GM21737 (cell line): ENCODE measurements around the gene RBFOX2.

Experiments used
- ATAC-seq: cut with Tn5 transposase; IDR thresholded peaks from one replicate; pipeline ENCODE4 v1.9.1; 2021; ENCODE audit warnings: mild to moderate bottlenecking, moderate library complexity; ENCODE audit not compliant: unreplicated experiment

Gene RBFOX2

DNA sequence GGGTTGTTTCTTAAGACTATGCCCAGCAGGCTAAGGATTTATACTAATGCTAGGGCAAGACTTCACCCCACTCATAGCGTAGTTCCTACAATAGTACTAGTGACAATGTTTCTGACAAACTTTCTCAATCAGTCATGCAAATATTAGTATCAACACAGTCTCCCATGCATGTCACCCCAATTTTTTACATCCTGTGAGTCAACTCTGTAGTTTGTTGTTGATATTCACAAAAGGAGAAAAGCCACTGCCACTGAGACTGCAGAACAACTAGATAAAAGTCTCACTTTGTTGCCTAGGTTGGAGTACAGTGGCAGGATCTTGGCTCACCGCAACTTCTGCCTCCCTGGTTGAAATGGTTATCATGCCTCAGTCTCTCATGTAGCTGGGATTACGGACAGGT, 155.2 kb downstream of the RBFOX2 start:
- ATAC-seq = no peak

DNA sequence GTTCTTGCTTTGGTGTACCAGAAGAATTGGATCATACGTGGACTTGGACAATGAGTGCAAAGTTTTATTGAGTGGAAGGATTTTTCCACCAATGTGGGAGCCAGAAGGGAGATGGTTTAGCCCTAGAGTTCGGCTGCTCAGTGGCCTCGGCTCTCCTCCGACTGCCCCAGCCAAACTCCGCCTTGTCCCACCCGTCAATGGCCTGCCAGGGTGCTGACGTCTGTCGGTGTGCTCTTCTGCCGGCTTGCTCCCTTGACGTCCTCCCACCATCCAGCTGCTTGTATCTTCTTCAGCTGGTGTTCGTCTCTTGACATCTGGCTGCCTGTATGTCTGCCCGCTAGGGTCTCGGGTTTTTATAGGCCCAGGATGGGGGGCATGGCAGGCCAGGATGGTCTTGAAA, 156.2 kb downstream of the RBFOX2 start:
- ATAC-seq = no peak

DNA sequence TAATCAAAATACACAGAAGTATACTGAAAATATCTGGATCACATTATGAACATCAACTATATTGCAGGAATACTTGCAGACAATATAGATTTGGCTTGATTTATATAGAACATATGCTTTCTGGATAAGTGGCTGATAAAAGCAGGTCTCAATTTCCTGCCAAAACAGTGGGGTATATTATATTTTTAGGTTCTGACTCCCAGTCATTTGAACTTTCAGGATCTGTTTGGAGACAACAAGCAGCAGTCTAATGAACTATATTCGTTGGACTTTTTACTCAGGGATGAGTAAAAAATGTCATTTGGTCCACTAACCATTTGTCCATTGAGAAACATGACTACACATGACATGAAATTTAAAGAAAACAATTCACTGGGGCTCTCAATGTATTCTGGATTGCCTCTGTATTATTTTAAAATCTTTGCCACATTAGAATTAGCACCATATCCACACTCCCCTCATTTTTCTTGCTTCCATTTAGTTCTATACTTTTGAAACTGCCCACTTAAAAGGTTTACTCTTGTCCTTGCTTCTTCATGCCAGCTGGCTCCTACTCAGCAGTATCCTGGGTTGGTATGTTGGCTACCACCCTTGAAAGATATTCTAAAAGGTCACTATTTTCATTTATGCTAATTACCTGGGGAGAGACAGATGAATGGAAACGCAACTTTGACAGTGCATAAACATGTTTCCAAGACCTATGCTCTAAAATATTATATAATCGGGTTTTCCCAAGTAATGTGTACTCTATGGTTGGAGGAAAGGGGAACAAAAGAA, 157.9 kb downstream of the RBFOX2 start:
- no peak for ATAC-seq

DNA sequence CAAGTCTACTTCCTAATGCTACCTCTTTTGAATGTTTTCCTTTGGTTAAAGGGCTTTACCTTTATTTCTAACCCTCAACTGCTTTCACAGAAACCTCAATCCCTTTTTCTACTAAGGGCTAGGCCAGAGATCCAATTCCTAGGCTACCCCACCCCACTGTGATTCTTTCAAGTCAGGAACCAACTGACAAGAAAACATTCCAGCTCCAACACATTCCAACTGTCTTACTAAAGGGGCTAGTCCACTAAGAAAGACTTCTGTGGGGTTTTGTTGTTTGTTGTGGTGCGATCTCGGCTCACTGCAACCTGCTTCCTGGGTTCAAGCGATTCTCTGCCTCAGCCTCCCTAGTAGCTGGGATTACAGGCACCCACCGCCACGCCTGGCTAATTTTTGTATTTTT, 159.7 kb downstream of the RBFOX2 start:
- ATAC-seq = no peak

DNA sequence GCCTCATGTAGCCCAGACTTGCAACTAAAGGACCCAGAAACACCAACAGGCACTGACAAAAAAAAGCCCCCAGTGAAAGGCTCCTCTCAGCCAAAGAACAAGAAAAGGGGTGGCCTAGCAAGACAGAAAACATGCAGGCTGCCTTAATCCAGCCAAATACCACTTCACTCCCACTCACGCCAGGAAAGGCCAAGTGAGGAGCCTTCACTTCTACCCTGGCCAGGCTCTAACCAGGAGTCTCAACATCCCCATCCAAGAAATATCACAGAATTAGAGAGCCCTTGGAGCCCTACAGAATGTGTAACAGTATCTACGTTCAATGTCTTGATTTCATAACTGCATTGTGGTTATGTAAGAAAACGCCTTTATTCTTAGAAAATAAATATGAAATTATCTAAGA, 162.0 kb downstream of the RBFOX2 start:
- no peak for ATAC-seq

DNA sequence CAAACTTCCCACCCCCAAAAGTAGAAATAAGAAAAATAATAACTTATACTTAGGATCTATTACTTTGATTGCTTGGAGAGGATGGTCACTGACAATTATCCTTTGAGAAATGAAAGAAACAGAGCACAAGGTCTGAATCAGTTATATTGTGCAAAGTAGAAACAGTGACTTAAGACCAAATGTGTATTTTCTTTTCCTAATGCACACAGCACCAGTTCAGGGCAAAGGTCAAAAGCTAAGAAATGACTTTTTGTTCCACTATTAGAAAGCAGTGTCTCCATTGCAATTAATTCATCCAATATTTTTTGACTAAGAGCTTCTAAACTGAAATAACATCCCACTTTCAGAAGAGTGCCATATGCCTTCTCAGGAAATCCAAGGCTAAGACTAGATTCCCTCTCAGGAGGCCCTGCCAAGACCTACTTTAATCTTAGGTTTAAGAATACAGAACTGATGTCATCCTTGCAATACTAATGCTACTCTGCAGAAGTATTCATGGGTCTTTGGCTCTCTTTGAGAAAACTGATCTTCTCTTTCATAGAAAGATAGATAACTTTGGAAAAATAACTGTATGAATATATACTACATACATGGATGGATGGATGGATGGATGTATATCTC, 164.0 kb downstream of the RBFOX2 start:
- ATAC-seq = no peak

DNA sequence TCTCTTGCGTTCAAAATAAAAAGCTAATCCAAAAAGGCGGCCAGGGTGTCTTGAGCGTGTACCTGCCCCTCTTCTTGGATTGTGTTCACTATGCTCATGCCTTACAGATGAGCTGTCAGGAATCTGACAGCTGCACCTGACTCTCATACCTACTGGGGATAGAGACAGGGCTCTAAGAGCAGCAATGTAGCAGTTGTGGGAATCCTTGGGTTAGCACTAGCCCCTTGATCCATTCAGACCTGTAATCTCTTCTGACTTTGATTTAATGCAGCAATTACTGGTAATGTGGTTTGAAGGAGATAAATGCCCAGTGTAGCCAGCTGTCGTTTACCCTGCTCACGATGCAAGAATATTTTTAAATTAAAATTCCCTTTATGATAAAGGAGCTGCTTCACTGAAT, 165.2 kb downstream of the RBFOX2 start:
- ATAC-seq = no peak

DNA sequence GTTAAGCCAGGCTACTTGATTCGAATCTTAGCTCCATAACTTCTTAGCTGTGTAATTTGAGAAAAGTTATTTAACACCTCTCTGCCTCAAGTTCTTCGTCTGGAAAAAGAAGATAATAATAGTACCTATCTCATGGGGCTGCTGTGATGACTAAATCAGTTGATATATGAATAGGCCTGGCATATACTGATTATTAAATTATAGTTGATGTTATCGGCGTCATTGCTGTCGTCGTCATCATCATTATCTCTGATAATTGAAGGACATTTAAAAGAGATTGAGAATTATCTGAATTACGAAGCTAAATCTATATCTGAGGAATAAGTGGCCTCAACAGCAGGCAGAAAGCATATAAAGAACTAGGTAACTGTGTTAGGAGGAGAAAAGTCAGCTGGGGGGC, 165.9 kb downstream of the RBFOX2 start:
- ATAC-seq = no peak

DNA sequence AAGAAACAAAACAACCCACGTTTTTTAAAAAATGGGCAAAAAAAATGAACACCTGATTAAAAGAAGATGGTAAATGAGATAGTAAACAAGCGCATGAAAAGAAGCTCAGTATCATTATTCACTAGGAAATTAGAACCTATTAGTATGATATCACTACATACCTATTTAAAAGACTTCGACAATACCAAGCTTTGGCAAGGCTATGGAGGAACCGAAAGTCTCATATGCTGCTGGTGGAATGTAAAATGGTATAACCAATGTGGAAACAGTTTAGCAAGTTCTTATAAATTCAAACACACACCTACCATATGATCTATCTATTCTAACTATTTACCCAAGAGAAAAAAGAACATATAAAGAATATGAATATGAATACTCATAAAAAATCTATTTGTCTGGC, 167.2 kb downstream of the RBFOX2 start:
- no peak for ATAC-seq

DNA sequence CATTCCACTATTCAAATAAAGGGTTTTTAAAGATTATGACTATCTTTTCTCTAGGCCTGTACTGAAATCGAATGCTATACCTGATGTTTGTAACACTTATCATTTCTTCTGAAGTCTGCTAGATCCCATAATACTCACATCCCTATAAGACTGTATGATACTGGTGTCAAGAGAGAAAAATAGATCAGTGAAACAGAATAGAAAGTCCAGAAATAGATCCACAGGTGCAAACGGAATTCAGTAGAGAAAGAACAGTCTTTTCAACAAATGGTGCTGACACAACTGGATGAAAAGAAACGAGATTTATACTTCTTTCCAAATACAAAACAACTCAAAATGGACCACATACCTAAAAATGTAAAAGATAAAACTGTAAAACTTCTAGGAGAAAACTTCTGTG, 167.8 kb downstream of the RBFOX2 start:
- ATAC-seq = no peak

DNA sequence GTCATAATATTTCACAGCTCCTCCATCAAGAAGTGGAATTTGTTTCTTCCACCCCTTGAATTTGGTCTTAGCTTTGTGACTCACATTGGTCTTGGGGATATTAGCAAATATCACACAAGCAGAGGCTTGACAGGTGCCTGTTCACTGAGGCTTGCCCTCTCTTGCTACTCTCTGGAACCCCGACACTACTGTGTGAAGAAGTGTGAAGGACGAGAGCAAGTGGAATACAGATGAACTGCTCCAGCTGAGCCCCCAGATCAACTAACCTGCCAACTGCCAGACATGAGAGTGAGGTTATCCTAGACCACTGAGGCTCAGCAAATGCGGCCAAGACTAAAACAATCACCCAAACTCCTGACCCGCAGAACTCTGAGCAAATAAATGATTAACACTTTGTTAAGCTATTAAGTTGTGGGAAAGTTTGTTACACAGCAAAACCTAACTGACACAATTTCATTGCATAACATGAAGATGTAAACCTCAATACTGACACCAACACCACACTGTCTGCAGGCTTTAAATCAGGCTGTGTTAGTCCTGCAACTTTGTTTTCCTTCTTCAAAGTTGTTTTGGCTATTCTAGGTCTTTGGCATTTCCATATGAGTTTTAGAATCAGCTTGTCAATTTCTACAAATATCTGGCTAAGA, 168.4 kb downstream of the RBFOX2 start:
- ATAC-seq = no peak

DNA sequence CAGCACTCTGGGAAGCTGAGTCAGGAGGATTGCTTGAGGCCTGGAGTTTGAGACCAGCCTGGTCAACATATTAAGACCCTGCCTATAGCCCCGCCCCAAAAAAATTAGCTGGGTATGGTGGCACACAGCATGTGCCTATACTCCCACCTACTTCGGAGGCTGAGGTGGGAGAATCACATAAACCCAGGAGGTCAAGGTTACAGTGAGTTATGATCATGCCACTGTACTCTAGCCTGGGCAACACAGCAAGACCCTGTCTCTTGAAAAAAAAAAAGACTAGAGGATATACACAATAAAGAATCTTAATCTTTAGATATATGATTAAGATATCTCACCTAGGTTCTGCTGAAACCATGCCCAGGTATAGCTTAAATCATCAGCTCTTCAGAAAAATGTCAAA, 174.3 kb downstream of the RBFOX2 start:
- no peak for ATAC-seq

DNA sequence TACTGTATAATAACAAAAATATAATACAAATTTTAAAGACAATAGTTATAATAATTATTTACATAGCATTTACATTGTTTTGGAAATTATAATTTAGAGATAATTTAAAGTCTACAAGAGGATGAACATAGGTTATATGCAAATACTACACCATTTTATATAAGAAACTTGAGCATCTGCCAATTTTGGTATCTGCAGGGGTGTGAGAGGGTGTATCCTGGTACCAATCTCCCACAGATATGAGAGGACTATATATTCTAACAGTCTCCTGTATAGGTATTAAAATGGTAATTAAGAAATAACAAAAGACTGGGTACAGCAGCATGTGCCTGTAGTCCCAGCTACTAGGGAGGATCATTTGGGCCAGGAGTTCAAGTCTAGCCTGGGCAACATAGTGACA, 176.5 kb downstream of the RBFOX2 start:
- ATAC-seq = no peak

DNA sequence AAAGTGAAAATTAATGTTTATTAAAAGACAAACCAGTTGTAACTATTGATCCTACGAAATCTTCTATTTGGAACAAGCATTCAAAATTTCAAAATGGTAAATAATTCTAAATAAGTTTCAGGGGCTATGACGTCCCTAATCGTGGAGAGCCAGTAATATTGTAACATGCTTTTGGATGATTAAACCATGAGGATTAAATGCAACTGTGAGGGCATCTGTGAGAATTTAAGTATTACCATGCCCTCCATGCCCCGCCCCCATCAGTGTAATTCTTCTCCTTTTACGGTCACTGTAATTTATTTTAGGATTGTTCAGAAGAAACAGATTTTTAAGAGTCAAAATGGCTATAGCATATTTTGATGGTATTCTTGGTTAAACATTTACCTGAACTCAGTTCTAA, 177.8 kb downstream of the RBFOX2 start:
- no peak for ATAC-seq

DNA sequence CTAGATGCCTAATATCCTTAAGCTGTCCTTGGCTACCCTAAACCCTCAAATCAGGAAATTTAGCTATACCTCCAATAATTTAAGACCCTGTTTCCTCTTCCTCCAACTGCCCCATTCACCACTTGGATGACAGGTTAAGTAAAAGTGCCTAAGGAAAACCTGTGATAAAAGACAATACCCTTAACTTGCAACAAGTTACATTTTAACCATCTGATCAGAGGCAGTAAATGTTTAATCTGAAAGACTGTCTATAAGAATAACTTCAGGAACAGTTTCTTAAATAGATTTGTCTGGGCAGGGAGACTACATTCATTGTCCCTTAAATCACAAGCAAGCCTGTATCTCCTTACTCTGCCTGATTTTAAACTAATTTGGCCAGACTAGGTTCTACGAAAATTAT, 181.8 kb downstream of the RBFOX2 start:
- ATAC-seq = no peak

DNA sequence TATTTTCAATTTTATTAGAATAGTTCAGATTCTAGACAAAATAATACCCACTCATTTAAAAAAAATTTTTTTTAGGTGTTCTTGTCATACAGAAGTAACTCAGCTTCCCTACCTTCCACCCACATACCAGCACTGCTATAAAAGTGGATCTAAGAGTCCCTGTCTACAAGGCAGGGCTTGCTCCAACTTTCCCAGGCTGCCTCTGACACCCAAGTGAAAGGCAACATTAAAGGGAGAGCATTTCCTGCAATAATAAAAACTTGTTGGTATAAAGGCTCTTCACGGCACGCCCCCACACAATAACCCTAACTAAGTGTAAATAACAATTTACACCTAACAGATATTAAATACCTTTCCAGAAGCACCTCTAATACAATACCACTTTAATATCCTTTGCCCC, 183.7 kb downstream of the RBFOX2 start:
- no peak for ATAC-seq

DNA sequence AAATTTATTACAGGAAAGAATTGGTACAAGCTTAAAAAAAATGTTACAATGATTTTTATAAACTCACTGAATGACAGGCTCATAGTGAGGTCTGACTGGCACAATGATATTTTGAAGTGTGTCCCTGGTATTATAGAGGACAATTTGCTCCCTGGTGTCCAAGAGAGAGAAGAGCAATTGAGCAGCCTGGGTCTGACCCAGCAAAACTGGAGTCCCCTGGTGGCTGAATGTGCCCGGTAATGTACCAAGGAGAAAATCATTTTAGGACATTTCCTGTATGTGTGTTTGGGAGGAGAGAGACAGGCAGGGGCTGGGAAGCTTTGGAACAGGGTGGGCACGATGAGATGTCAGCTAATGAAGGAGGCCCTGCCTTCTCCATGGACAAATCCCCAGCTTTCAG, 185.7 kb downstream of the RBFOX2 start:
- no peak for ATAC-seq

DNA sequence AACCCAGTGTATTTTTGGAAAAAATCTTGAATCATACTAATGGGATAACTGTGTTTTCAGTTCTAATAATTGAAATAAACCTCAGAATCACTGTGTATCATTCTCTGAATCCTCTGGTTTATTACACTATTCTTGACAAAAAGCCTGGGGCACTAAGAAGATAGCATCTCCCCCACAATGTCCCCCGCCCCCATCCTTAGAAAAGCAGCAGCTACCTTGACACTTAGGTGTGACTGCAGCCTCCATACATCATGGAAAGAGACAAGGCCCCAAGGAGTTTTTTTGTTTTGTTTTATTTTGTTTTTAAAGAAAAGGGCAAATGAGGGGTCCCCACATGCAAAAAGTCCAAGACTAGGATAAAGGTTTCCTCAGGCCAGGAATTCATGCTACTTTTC, 186.1 kb downstream of the RBFOX2 start:
- no peak for ATAC-seq

DNA sequence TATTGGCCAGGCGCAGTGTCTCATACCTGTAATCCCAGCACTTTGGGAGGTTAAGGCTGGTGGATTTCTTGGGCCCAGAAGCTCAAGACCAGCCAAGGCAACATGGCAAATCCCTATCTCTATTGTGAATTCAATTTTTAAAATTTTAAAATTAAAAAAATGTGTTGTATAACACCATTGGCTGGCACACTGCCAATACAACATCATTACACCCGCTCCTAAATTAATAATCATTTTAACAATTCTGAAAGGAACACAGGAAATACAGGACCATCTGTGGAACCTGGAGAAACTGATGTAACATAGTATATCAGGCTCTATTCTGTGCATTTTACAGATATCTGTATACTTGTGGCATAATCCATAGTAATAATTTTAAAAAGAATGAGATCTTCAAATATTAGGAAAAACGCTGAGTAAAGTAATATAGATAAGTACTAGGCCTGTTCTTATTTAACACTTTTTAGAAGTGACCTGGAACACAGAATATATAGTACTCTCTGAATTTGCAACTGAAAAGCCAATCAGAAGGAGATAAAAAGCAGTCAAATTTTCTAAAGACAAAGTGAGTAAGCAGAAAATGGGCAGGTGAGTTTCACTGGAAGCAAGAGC, 186.6 kb downstream of the RBFOX2 start:
- no peak for ATAC-seq

DNA sequence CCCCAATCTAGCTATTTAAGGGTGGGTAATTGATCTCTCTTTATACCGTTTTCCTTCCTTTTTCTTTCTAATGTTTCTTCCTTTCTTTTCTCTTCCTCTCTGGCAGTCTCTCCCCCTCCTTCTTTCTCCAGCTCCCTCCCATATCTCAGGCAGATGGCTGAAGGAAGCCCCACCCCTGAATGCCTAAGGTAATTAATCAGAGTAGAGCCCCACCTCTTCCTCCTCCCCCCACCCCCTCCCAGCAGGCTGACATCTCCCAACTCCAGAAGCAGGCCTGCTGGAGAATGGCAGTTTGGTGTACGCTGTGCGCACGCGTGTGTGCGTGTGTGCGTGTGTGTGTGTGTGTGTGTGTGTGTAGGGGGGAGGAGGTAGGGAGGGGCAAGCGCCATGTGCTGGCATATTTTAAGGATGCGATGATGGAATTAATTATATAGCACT, 188.3 kb downstream of the RBFOX2 start:
- no peak for ATAC-seq

DNA sequence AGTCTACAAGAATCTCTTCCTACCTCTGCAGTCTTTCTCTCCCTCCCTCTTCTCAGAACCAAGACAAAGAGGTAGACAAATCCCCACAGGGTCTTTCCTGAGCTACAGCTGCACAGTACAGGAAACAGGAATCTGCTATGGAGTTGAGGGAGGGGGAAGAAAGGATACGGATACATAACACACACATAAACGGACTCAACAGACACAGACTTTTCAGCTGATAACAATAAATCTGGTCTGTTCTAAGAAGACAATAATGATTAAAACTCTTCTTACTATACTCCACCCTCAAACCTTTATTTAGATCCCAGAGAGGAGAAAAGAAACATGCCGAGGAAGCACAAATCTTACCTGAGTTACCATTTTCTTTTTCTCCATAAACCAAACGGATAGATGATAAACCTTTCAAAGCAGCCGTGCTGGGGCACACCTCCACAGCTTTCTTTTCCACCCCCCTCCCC, 188.8 kb downstream of the RBFOX2 start:
- ATAC-seq = no peak
